Caco-2 (cell line): ENCODE results near the gene CST5. TPM values are rescaled to one million over a fixed set of nuclear protein-coding genes. Genes with fewer than 3 reads are reported as not detected.

Experiments
- BruUV-seq: library from RNA; stranded (reverse); fragments of 400-500 nt; replicated peaks from 2 replicates; lab custom pipeline; 2021; lab: Mats Ljungman, UMichigan
- CTCF ChIA-PET: fragments of 300-600 bp; sonication (Branson Sonifier 250); formaldehyde crosslinking; loops from one replicate; lab custom pipeline; 2022; ENCODE audit warnings: antibody characterized with exemption; lab: Charles Lee
- POLR2A ChIA-PET: fragments of 300-600 bp; sonication (Branson Sonifier 250); formaldehyde crosslinking; loops from one replicate; lab custom pipeline; 2022; ENCODE audit warnings: antibody characterized with exemption; lab: Charles Lee
- DNase-seq, 2 experiments: peaks; one replicate each; pipeline versions ENCODE4 v3.0.0 to v3.0.0-alpha.2; 2020 to 2022
- H3K27me3 ChIP-seq: replicated peaks from 2 replicates; pipeline ENCODE4 v1.6.0; 2011; ENCODE audit warnings: low read length; ENCODE audit not compliant: control insufficient read depth, insufficient read depth
- H3K36me3 ChIP-seq: 2 replicates; pipeline ENCODE4 v1.5.1; 2011; ENCODE audit warnings: low read length; ENCODE audit not compliant: control insufficient read depth, insufficient read depth
- H3K4me1 ChIP-seq: fragments of 250-450 bp; sonication (Bioruptor Pico); 2 replicates; pipeline ENCODE4 v1.5.1; 2020; ENCODE audit warnings: mild to moderate bottlenecking
- H3K4me3 ChIP-seq: 2 replicates; pipeline ENCODE4 v1.5.1; 2011; ENCODE audit warnings: low read depth, mild to moderate bottlenecking, control low read depth, low read length
- H3K9me3 ChIP-seq: fragments of 250-450 bp; sonication (Bioruptor Pico); 2 replicates; pipeline ENCODE4 v1.5.1; 2020; ENCODE audit warnings: mild to moderate bottlenecking, moderate library complexity
- H3K27ac Mint-ChIP-seq: one replicate; pipeline ENCODE4 v1.8.0; 2022; ENCODE audit warnings: mixed read lengths; ENCODE audit not compliant: unreplicated experiment
- H3K27me3 Mint-ChIP-seq: one replicate; pipeline ENCODE4 v1.8.0; 2022; ENCODE audit warnings: mixed read lengths; ENCODE audit not compliant: insufficient read depth, unreplicated experiment
- H3K36me3 Mint-ChIP-seq: one replicate; pipeline ENCODE4 v1.8.0; 2022; ENCODE audit warnings: mild to moderate bottlenecking, mixed read lengths; ENCODE audit not compliant: insufficient read depth, unreplicated experiment
- H3K4me1 Mint-ChIP-seq: one replicate; pipeline ENCODE4 v1.8.0; 2022; ENCODE audit warnings: low read depth, mixed read lengths; ENCODE audit not compliant: unreplicated experiment
- H3K4me3 Mint-ChIP-seq: one replicate; pipeline ENCODE4 v1.8.0; 2022; ENCODE audit warnings: mild to moderate bottlenecking, moderate library complexity, mixed read lengths; ENCODE audit not compliant: unreplicated experiment
- H3K9me3 Mint-ChIP-seq: one replicate; pipeline ENCODE4 v1.8.0; 2022; ENCODE audit warnings: mixed read lengths; ENCODE audit not compliant: unreplicated experiment
- intact Hi-C: fragments of 100-400 bp; cut with micrococcal nuclease; formaldehyde crosslinking; loops from one replicate; pipeline ENCODE4 v1.10.0; 2022; ENCODE audit not compliant: unreplicated experiment
- total RNA-seq: library from RNA; stranded (reverse); gene quantifications from 2 replicates; pipeline ENCODE4 v1.2.3, GENCODE V29; 2022
- TF ChIP-seq, protein P1 (sequence below), 2 experiments: fragments of 200-600 bp in 1 of 2; IDR thresholded peaks; 1 replicate in 1 of 2; 2 replicates in 1 of 2; pipeline versions ENCODE4 v1.5.1 to v1.8.0; 2011 to 2022; ENCODE audit warnings: antibody characterized with exemption in 1 of 2, control low read depth in 1 of 2, inconsistent platforms in 1 of 2, low read depth in 1 of 2, low read length in 1 of 2, mild to moderate bottlenecking in 1 of 2, moderate library complexity in 1 of 2; ENCODE audit not compliant: insufficient read depth in 1 of 2, severe bottlenecking in 1 of 2, unreplicated experiment in 1 of 2

Gene CST5
- total RNA-seq, 1 experiment from 2014 or later, result not detected

- Histone ChIP-seq H3K9me3 (no peaks in the 10 kb centered on the region; the same call in 1 of the 2 replicates), H3K36me3 (no peaks in the 10 kb centered on the region), H3K27me3 (no peaks in the 10 kb centered on the region), H3K4me1 (0 out of 2 replicates have a peak, but pooled peaks cover 7% of the 10 kb centered on the region), H3K4me3 (no peak overlapping the region)
- no peaks in the 10 kb centered on the region for H3K9me3 Mint-ChIP-seq
- no peak overlapping the region for H3K27ac Mint-ChIP-seq
- peaks cover 7% of the 10 kb centered on the region for H3K27me3 Mint-ChIP-seq
- no TSS peak for BruUV-seq
- no peaks in the 10 kb centered on the region for H3K4me1 Mint-ChIP-seq
- CTCF ChIA-PET, result no interaction called here
- TF ChIP-seq, protein P1, sequence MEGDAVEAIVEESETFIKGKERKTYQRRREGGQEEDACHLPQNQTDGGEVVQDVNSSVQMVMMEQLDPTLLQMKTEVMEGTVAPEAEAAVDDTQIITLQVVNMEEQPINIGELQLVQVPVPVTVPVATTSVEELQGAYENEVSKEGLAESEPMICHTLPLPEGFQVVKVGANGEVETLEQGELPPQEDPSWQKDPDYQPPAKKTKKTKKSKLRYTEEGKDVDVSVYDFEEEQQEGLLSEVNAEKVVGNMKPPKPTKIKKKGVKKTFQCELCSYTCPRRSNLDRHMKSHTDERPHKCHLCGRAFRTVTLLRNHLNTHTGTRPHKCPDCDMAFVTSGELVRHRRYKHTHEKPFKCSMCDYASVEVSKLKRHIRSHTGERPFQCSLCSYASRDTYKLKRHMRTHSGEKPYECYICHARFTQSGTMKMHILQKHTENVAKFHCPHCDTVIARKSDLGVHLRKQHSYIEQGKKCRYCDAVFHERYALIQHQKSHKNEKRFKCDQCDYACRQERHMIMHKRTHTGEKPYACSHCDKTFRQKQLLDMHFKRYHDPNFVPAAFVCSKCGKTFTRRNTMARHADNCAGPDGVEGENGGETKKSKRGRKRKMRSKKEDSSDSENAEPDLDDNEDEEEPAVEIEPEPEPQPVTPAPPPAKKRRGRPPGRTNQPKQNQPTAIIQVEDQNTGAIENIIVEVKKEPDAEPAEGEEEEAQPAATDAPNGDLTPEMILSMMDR (IDR thresholded peaks at IDR 0.05; ENCODE audit: insufficient read depth in 1 of 2, low read depth in 1 of 2, low read length in 1 of 2, severe bottlenecking in 1 of 2, unreplicated experiment in 1 of 2), result no peak
- intact Hi-C loops, result no loop called here
- no peaks in the 10 kb centered on the region for H3K36me3 Mint-ChIP-seq
- no peak for DNase-seq
- POLR2A ChIA-PET, result no interaction called here
- no peak overlapping the region for H3K4me3 Mint-ChIP-seq
These were observed 21.5 kb downstream of the CST5 start for GRCh38 chr20:23857962-23858595.

DNA sequence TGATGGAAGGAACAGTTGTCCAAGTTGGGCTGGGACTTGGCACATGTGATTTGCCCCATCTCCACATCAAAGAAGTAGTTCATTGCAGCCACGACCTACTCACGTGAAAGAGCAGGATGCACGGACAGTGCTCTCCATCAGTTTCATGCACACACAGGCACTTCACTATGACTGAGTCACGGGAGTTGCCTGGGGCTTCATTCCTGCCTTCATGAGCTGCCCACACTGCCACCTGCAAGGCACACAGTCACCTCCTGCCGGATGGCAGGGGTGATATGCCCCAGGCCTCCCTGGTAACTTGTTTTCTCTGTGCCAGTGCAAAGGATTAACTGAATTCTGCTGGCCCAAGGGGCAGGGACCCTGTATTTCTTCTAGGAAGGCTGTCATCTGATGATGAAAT, 22.8 kb downstream of the CST5 start:
- intact Hi-C loops, result no loop called here
- BruUV-seq, result no TSS peak
- H3K36me3 ChIP-seq, result no peaks in the 10 kb centered on the region
- no peaks in the 10 kb centered on the region for H3K9me3 Mint-ChIP-seq
- no peak overlapping the region for H3K4me3 Mint-ChIP-seq
- no peaks in the 10 kb centered on the region for H3K36me3 Mint-ChIP-seq
- no peaks in the 10 kb centered on the region for H3K9me3 ChIP-seq
- H3K27ac Mint-ChIP-seq, result no peak overlapping the region
- peaks cover 7% of the 10 kb centered on the region for H3K27me3 Mint-ChIP-seq
- ChIA-PET POLR2A (no interaction called here), CTCF (no interaction called here)
- DNase-seq, result no peak
- H3K4me1 ChIP-seq, result 0 out of 2 replicates have a peak, but pooled peaks cover 5% of the 10 kb centered on the region
- H3K4me3 ChIP-seq, result no peak overlapping the region
- H3K4me1 Mint-ChIP-seq, result no peaks in the 10 kb centered on the region
- no peaks in the 10 kb centered on the region for H3K27me3 ChIP-seq
- TF ChIP-seq, protein P1 (IDR thresholded peaks at IDR 0.05; ENCODE audit: insufficient read depth in 1 of 2, low read depth in 1 of 2, low read length in 1 of 2, severe bottlenecking in 1 of 2, unreplicated experiment in 1 of 2), result no peak

- no peaks in the 10 kb centered on the region for H3K36me3 Mint-ChIP-seq
- ChIA-PET CTCF (no interaction called here), POLR2A (no interaction called here)
- no peaks in the 10 kb centered on the region for H3K27me3 ChIP-seq
- H3K4me1 Mint-ChIP-seq, result no peaks in the 10 kb centered on the region
- no peak overlapping the region for H3K4me3 Mint-ChIP-seq
- H3K27ac Mint-ChIP-seq, result no peak overlapping the region
- no peaks in the 10 kb centered on the region for H3K9me3 ChIP-seq
- BruUV-seq, result no TSS peak
- H3K27me3 Mint-ChIP-seq, result peaks cover 7% of the 10 kb centered on the region
- intact Hi-C loops, result no loop called here
- no peaks in the 10 kb centered on the region for H3K36me3 ChIP-seq
- no peaks in the 10 kb centered on the region for H3K4me1 ChIP-seq
- TF ChIP-seq, protein P1 (IDR thresholded peaks at IDR 0.05; ENCODE audit: insufficient read depth in 1 of 2, low read depth in 1 of 2, low read length in 1 of 2, severe bottlenecking in 1 of 2, unreplicated experiment in 1 of 2), result no peak
- H3K4me3 ChIP-seq, result no peak overlapping the region
- no peak for DNase-seq
- H3K9me3 Mint-ChIP-seq, result no peaks in the 10 kb centered on the region
These were observed 23.3 kb downstream of the CST5 start for GRCh38 chr20:23856226-23856625.
